HepG2 (cell line): ENCODE data around the gene ROMO1. TPM values are rescaled to one million over a fixed set of nuclear protein-coding genes. Genes with fewer than 3 reads are reported as not detected.

ENCODE experiments used
- DZIP1 ChIP-seq: sonication (generic); formaldehyde crosslinking; IDR thresholded peaks from 2 replicates; pipeline ENCODE4 v1.5.0; 2020; ENCODE audit warnings: mild to moderate bottlenecking, missing genetic modification reagents
- EZH2 ChIP-seq: conservative IDR thresholded peaks from 2 replicates; pipeline ENCODE4 v1.6.1; 2012; ENCODE audit warnings: mild to moderate bottlenecking, low read depth, low read length, moderate library complexity
- MEF2D ChIP-seq: sonication (generic); formaldehyde crosslinking; IDR thresholded peaks from 2 replicates; pipeline ENCODE4 v1.5.1; 2020; ENCODE audit warnings: mild to moderate bottlenecking, missing genetic modification reagents
- NBN ChIP-seq: fragments of 450-650 bp; conservative IDR thresholded peaks from 2 replicates; pipeline ENCODE4 v1.6.1; 2017
- NR3C1 ChIP-seq: sonication (generic); formaldehyde crosslinking; IDR thresholded peaks from 2 replicates; pipeline ENCODE4 v1.4.0; 2020; ENCODE audit warnings: missing genetic modification reagents
- PCBP2 ChIP-seq: fragments of 200-400 bp; formaldehyde crosslinking; optimal IDR thresholded peaks from 2 replicates; pipeline ENCODE3; 2018; ENCODE audit warnings: low read length, low read depth; ENCODE audit not compliant: poor library complexity, severe bottlenecking
- PHF5A ChIP-seq: IDR thresholded peaks from one replicate; pipeline ENCODE4 v1.6.1; 2018; ENCODE audit warnings: low read depth, missing genetic modification reagents; ENCODE audit not compliant: unreplicated experiment
- POGZ ChIP-seq: sonication (generic); formaldehyde crosslinking; IDR thresholded peaks from 2 replicates; pipeline ENCODE4 v1.4.0; 2020; ENCODE audit warnings: mild to moderate bottlenecking, missing genetic modification reagents
- POLR2A ChIP-seq, 2 experiments: IDR thresholded peaks; 2 replicates each; pipeline ENCODE4 v1.6.1; 2011; ENCODE audit warnings: low read depth in 2 of 2, low read length in 2 of 2, mild to moderate bottlenecking in 1 of 2, moderate library complexity in 1 of 2; ENCODE audit not compliant: insufficient read depth in 1 of 2
- RBAK ChIP-seq: sonication (generic); formaldehyde crosslinking; IDR thresholded peaks from 2 replicates; pipeline ENCODE4 v1.5.1; 2020; ENCODE audit warnings: mild to moderate bottlenecking, missing genetic modification reagents
- RCOR2 ChIP-seq: IDR thresholded peaks from 2 replicates; pipeline ENCODE4 v1.6.1; 2016; ENCODE audit warnings: missing biosample characterization, missing genetic modification reagents
- RFXANK ChIP-seq: IDR thresholded peaks from 2 replicates; pipeline ENCODE4 v1.6.1; 2016
- SRSF9 ChIP-seq: fragments of 200-400 bp; formaldehyde crosslinking; IDR thresholded peaks from 2 replicates; pipeline ENCODE4 v1.6.1; 2018; ENCODE audit warnings: borderline replicate concordance, mild to moderate bottlenecking, low read depth, low read length; ENCODE audit not compliant: insufficient read depth, poor library complexity, severe bottlenecking
- TAF15 ChIP-seq: fragments of 200-400 bp; formaldehyde crosslinking; IDR thresholded peaks from one replicate; pipeline ENCODE4 v1.6.1; 2018; ENCODE audit warnings: mild to moderate bottlenecking, low read depth, low read length; ENCODE audit not compliant: poor library complexity, severe bottlenecking
- ZMYM4 ChIP-seq: sonication (generic); formaldehyde crosslinking; IDR thresholded peaks from 2 replicates; pipeline ENCODE4 v1.8.1; 2023; ENCODE audit warnings: mild to moderate bottlenecking, missing genetic modification reagents
- ZNF329 ChIP-seq: sonication (generic); formaldehyde crosslinking; IDR thresholded peaks from 2 replicates; pipeline ENCODE4 v1.9.0; 2021; ENCODE audit warnings: low read depth, mild to moderate bottlenecking, missing genetic modification reagents
- ZNF543 ChIP-seq: sonication (generic); formaldehyde crosslinking; IDR thresholded peaks from 2 replicates; pipeline ENCODE4 v1.4.0; 2020; ENCODE audit warnings: mild to moderate bottlenecking, missing genetic modification reagents
- polyA plus RNA-seq, 8 experiments: library from polyadenylated mRNA; depleted of rRNA in 3 of 8; stranded (reverse) in 7 of 8; unstranded in 1 of 8; fragments of >200 nt; fragmentation: Illumina TruSeq in 4 of 8; extraction: Trizol in 4 of 8; gene quantifications; 2 replicates each; pipeline versions ENCODE4 v1.2.1 to v1.2.3, GENCODE V29; 2011 to 2016; ENCODE audit warnings: low read depth in 4 of 8, missing spikeins in 1 of 8, mixed read lengths in 1 of 8; ENCODE audit not compliant: insufficient read depth in 1 of 8
- total RNA-seq, 5 experiments: library from RNA; depleted of rRNA; stranded (reverse); fragments of >200 nt; fragmentation: Illumina TruSeq; extraction: Trizol; gene quantifications; 2 replicates each; pipeline ENCODE4 v1.2.3, GENCODE V29; 2016; ENCODE audit warnings: low read depth in 1 of 5
- TF ChIP-seq, protein P1 (sequence below): sonication (generic); formaldehyde crosslinking; IDR thresholded peaks from 2 replicates; pipeline ENCODE4 v1.5.1; 2020; ENCODE audit warnings: missing genetic modification reagents, mild to moderate bottlenecking, borderline replicate concordance
- TF ChIP-seq, protein P2 (sequence below): sonication (generic); formaldehyde crosslinking; IDR thresholded peaks from 2 replicates; pipeline ENCODE4 v1.4.0; 2020; ENCODE audit warnings: missing genetic modification reagents
- TF ChIP-seq, protein P3 (sequence below): sonication (generic); formaldehyde crosslinking; IDR thresholded peaks from 2 replicates; pipeline ENCODE4 v1.4.0; 2020; ENCODE audit warnings: mild to moderate bottlenecking, missing genetic modification reagents

The ROMO1 gene
- total and polyA plus RNA-seq, 2 of the 13 experiments (the other 11 are each of a cell fraction or from before 2014, with no cell fraction given): 636 to 755 TPM

- TF ChIP-seq, protein P1, sequence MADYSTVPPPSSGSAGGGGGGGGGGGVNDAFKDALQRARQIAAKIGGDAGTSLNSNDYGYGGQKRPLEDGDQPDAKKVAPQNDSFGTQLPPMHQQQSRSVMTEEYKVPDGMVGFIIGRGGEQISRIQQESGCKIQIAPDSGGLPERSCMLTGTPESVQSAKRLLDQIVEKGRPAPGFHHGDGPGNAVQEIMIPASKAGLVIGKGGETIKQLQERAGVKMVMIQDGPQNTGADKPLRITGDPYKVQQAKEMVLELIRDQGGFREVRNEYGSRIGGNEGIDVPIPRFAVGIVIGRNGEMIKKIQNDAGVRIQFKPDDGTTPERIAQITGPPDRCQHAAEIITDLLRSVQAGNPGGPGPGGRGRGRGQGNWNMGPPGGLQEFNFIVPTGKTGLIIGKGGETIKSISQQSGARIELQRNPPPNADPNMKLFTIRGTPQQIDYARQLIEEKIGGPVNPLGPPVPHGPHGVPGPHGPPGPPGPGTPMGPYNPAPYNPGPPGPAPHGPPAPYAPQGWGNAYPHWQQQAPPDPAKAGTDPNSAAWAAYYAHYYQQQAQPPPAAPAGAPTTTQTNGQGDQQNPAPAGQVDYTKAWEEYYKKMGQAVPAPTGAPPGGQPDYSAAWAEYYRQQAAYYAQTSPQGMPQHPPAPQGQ (CRISPR knock-in tag): no peak
- peak; percentile 83 for TF ChIP-seq PHF5A (CRISPR knock-in tag)
- peak; percentile 96 for TF ChIP-seq ZMYM4 (CRISPR knock-in tag)
- peak; percentile 66; the same call in 1 of the 2 replicates for TF ChIP-seq RFXANK (CRISPR knock-in tag)
- peak; percentile 77; the same call in 1 of the 2 replicates for TF ChIP-seq MEF2D (CRISPR knock-in tag)
- no peak; the same call in 1 of the 2 replicates for TF ChIP-seq RCOR2 (CRISPR knock-in tag)
- TF ChIP-seq SRSF9: no peak
- peak; percentile 98 for TF ChIP-seq POGZ (CRISPR knock-in tag)
- TF ChIP-seq POLR2A (IDR thresholded peaks at IDR 0.05; ENCODE audit: insufficient read depth in 1 of 2, low read depth in 2 of 2, low read length in 2 of 2): peak; percentile 93 to 96
- TF ChIP-seq, protein P2, sequence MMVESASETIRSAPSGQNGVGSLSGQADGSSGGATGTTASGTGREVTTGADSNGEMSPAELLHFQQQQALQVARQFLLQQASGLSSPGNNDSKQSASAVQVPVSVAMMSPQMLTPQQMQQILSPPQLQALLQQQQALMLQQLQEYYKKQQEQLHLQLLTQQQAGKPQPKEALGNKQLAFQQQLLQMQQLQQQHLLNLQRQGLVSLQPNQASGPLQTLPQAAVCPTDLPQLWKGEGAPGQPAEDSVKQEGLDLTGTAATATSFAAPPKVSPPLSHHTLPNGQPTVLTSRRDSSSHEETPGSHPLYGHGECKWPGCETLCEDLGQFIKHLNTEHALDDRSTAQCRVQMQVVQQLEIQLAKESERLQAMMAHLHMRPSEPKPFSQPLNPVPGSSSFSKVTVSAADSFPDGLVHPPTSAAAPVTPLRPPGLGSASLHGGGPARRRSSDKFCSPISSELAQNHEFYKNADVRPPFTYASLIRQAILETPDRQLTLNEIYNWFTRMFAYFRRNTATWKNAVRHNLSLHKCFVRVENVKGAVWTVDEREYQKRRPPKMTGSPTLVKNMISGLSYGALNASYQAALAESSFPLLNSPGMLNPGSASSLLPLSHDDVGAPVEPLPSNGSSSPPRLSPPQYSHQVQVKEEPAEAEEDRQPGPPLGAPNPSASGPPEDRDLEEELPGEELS (CRISPR knock-in tag): peak; percentile 83
- peak; percentile 81 for TF ChIP-seq DZIP1 (CRISPR knock-in tag)
- TF ChIP-seq ZNF543: peak; percentile 54; the same call in 1 of the 2 replicates
- peak; percentile 72 for TF ChIP-seq TAF15
- no peak for TF ChIP-seq EZH2
- peak; percentile 91 for TF ChIP-seq ZNF329 (CRISPR knock-in tag)
- no peak for TF ChIP-seq NBN
- peak; percentile 9; the same call in 1 of the 2 replicates for TF ChIP-seq NR3C1 (CRISPR knock-in tag)
- peak; percentile 19 for TF ChIP-seq PCBP2
- TF ChIP-seq, protein P3, sequence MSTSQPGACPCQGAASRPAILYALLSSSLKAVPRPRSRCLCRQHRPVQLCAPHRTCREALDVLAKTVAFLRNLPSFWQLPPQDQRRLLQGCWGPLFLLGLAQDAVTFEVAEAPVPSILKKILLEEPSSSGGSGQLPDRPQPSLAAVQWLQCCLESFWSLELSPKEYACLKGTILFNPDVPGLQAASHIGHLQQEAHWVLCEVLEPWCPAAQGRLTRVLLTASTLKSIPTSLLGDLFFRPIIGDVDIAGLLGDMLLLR (CRISPR knock-in tag): peak; percentile 96
- TF ChIP-seq RBAK (CRISPR knock-in tag): no peak; the same call in 1 of the 2 replicates
These were observed at the start of gene ROMO1, which contains the start of gene NFS1 (continued) for GRCh38 chr20:35699127-35699956.
